ENCODE data around the gene PLCL1.

The PLCL1 gene

GRCh38 chr2:197949224-197949623 is 144.8 kb downstream of the PLCL1 start:
- FAIRE-seq (no peak), DNase-seq (ENCODE audit: low spot score) (no peak)

GRCh38 chr2:197950006-197950405 is 145.6 kb downstream of the PLCL1 start:
- FAIRE-seq (no peak), DNase-seq (ENCODE audit: low spot score) (no peak)

GRCh38 chr2:197950724-197951123 is 146.3 kb downstream of the PLCL1 start:
- DNase-seq (ENCODE audit: low spot score) (no peak), FAIRE-seq (no peak)

GRCh38 chr2:197952540-197953202 is 148.3 kb downstream of the PLCL1 start:
- FAIRE-seq (no peak), DNase-seq (ENCODE audit: low spot score) (no peak)

- DNase-seq (ENCODE audit: low spot score) (no peak), FAIRE-seq (no peak)
These were observed 149.9 kb downstream of the PLCL1 start for GRCh38 chr2:197954328-197954727.

- DNase-seq (ENCODE audit: low spot score), result no peak
- no peak for FAIRE-seq
These were observed 154.3 kb downstream of the PLCL1 start for GRCh38 chr2:197958592-197959150.

- no peak for FAIRE-seq
- no peak for DNase-seq (ENCODE audit: low spot score)
These were observed 155.0 kb downstream of the PLCL1 start for GRCh38 chr2:197959383-197959782.

GRCh38 chr2:197960786-197961185 is 156.4 kb downstream of the PLCL1 start:
- FAIRE-seq, result no peak
- no peak for DNase-seq (ENCODE audit: low spot score)

- no peak for FAIRE-seq
- no peak for DNase-seq (ENCODE audit: low spot score)
These were observed 160.3 kb downstream of the PLCL1 start for GRCh38 chr2:197964720-197965119.

- no peak for FAIRE-seq
- DNase-seq (ENCODE audit: low spot score), result no peak
These were observed 161.4 kb downstream of the PLCL1 start for GRCh38 chr2:197965756-197966155.

- no peak for FAIRE-seq
- peak; percentile 5 for DNase-seq (ENCODE audit: low spot score)
These were observed 165.0 kb downstream of the PLCL1 start for GRCh38 chr2:197969391-197969893.

GRCh38 chr2:197972061-197972460 is 167.7 kb downstream of the PLCL1 start:
- FAIRE-seq, result no peak
- DNase-seq (ENCODE audit: low spot score), result no peak

- DNase-seq (ENCODE audit: low spot score), result no peak
- FAIRE-seq, result no peak
These were observed 168.2 kb downstream of the PLCL1 start for GRCh38 chr2:197972587-197972986.

- FAIRE-seq (no peak), DNase-seq (ENCODE audit: low spot score) (no peak)
These were observed 169.4 kb downstream of the PLCL1 start for GRCh38 chr2:197973772-197974171.

- no peak for FAIRE-seq
- DNase-seq (ENCODE audit: low spot score), result no peak
These were observed 171.6 kb downstream of the PLCL1 start for GRCh38 chr2:197975931-197976519.

GRCh38 chr2:197978971-197979370 is 174.6 kb downstream of the PLCL1 start:
- FAIRE-seq (no peak), DNase-seq (ENCODE audit: low spot score) (no peak)

GRCh38 chr2:197982565-197982964 is 178.2 kb downstream of the PLCL1 start:
- DNase-seq (ENCODE audit: low spot score) (no peak), FAIRE-seq (no peak)

- DNase-seq (ENCODE audit: low spot score) (no peak), FAIRE-seq (no peak)
These were observed 180.7 kb downstream of the PLCL1 start for GRCh38 chr2:197985029-197985638.

GRCh38 chr2:197986977-197987376 is 182.6 kb downstream of the PLCL1 start:
- no peak for DNase-seq (ENCODE audit: low spot score)
- FAIRE-seq, result no peak

- no peak for DNase-seq (ENCODE audit: low spot score)
- no peak for FAIRE-seq
These were observed 186.0 kb downstream of the PLCL1 start for GRCh38 chr2:197990356-197990755.

GRCh38 chr2:197992482-197993133 is 188.2 kb downstream of the PLCL1 start:
- FAIRE-seq, result no peak
- no peak for DNase-seq (ENCODE audit: low spot score)

- no peak for FAIRE-seq
These were observed 189.0 kb downstream of the PLCL1 start for GRCh38 chr2:197993363-197993762.

More at GRCh38 chr2:197993363-197993762, 189.0 kb downstream of the PLCL1 start:
- DNase-seq (ENCODE audit: low spot score), result no peak

All from urothelium cell line (cell line).